Stomach (tissue), 9 donors: Measurements from ENCODE around the gene KY. TPM values are rescaled to one million over a fixed set of nuclear protein-coding genes. Genes with fewer than 3 reads are reported as not detected.

Experiments
- DNase-seq, 2 donors: peaks; one replicate each; pipeline versions ENCODE4 v3.0.0 to v3.0.0-alpha.2; 2013 to 2019
- H3K27ac ChIP-seq, 5 donors: fragments of 200-600 bp in 4 of 5; sonication (generic) in 4 of 5; one replicate each; pipeline ENCODE4 v1.5.1; 2013 to 2019; ENCODE audit warnings: mild to moderate bottlenecking in 1 of 5, moderate library complexity in 1 of 5
- H3K27me3 ChIP-seq, 3 donors: fragments of 200-600 bp; sonication (generic); one replicate each; pipeline ENCODE4 v1.5.1; 2017 to 2019; ENCODE audit warnings: mixed run types in 1 of 3
- H3K36me3 ChIP-seq, 4 donors: fragments of 200-600 bp; sonication (generic); 1 replicate in 3 of 4; 2 replicates in 1 of 4; pipeline ENCODE4 v1.5.1; 2016 to 2019
- H3K4me1 ChIP-seq, 4 donors: fragments of 200-600 bp; sonication (generic); one replicate each; pipeline ENCODE4 v1.5.1; 2016 to 2019
- H3K4me3 ChIP-seq, 4 donors: fragments of 200-600 bp; sonication (generic) in 3 of 4; one replicate each; pipeline ENCODE4 v1.5.1; 2016 to 2019; ENCODE audit warnings: mild to moderate bottlenecking in 1 of 4
- H3K9me3 ChIP-seq, 4 donors: fragments of 200-600 bp; sonication (generic); one replicate each; pipeline ENCODE4 v1.5.1; 2016 to 2019
- CTCF ChIP-seq, 7 experiments: fragments of 450-650 bp in 4 of 7; fragments of 200-600 bp in 3 of 7; sonication (generic) in 3 of 7; IDR thresholded peaks; one replicate each; pipeline ENCODE4 v1.5.1; 2016 to 2019; ENCODE audit warnings: antibody characterized with exemption in 7 of 7, control low read depth in 2 of 7, mild to moderate bottlenecking in 1 of 7
- EP300 ChIP-seq: sonication (generic); formaldehyde crosslinking; IDR thresholded peaks from one replicate; pipeline ENCODE4 v1.6.1; 2017; ENCODE audit warnings: antibody characterized with exemption
- POLR2A ChIP-seq, 4 donors: fragments of 450-650 bp; IDR thresholded peaks; one replicate each; pipeline ENCODE4 v1.6.1; 2016; ENCODE audit warnings: antibody characterized with exemption in 4 of 4, control low read depth in 2 of 4, mild to moderate bottlenecking in 1 of 4, moderate library complexity in 1 of 4
- POLR2AphosphoS5 ChIP-seq, 3 donors: sonication (generic); formaldehyde crosslinking; IDR thresholded peaks; one replicate each; pipeline ENCODE4 v1.6.1; 2016; ENCODE audit warnings: antibody characterized with exemption in 3 of 3
- WGBS, 5 donors: extraction: QIAGEN DNeasy Blood & Tissue Kit in 3 of 5; methylation state at CpG; one replicate each; pipeline versions ENCODE4 v1.1.5 to v1.1.7; 2013 to 2018; 5-methylcytosine and 5-hydroxymethylcytosine counted together
- intact Hi-C: fragments of 100-400 bp; cut with DNase I; formaldehyde crosslinking; loops from one replicate; pipeline ENCODE4 v1.15.1; 2023; ENCODE audit warnings: low total_unique reads
- polyA plus RNA-seq, 3 donors: library from polyadenylated mRNA; stranded (reverse); fragments of 200-250 nt; gene quantifications; one replicate each; pipeline ENCODE4 v1.2.3, GENCODE V29; 2013
- total RNA-seq, 5 donors: library from RNA; depleted of rRNA; stranded (reverse); fragments of >200 nt; gene quantifications; one replicate each; pipeline versions ENCODE4 v1.1.0 to v1.2.3, GENCODE V29; 2014 to 2016
- donor health status: healthy with polysubstance abuse.
- donor health status: Bipolar disorder and iron deficiency.
- donor health status: healthy.

Gene KY
- total and polyA plus RNA-seq, 8 donors, result 0.12 to 3.6 (median 0.31) TPM; not detected in 3

DNA sequence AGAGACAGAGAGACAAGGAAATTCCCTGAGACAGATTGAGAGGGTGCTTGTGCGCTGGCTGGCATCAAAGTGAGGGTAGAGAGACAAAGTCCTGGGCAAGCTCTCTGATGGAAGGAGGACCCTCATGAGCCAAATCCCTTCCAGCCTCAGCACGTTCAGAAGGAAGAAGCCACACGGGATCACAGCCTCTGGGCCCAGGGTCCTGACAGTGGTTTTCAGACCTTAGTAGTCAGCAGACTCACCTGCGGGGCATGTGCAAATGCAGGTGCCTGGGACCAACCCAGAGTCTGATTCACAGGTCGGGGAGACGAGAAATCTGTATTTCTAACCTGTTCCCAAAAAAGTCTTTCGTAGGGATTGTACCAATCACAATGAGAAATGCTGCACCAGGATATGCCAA is 15.2 kb upstream of the KY start:
- TF ChIP-seq EP300 (no peak), POLR2A (IDR thresholded peaks at IDR 0.05) (no peak), POLR2AphosphoS5 (IDR thresholded peaks at IDR 0.05) (no peak), CTCF (IDR thresholded peaks at IDR 0.05) (no peak)
- H3K36me3 ChIP-seq, result no peaks in the 10 kb centered on the region
- no peak for DNase-seq
- H3K9me3 ChIP-seq, result peaks cover 0 to 5% (median 0%) of the 10 kb centered on the region in 4 donors
- intact Hi-C loops, result no loop called here
- WGBS, 5 donors, result 84 to 89% (median 86%) methylated on average over 7 of the region's 7 CpGs
- H3K4me3 ChIP-seq, result no peak overlapping the region
- no peaks in the 10 kb centered on the region for H3K27me3 ChIP-seq
- no peaks in the 10 kb centered on the region for H3K4me1 ChIP-seq
- no peak overlapping the region for H3K27ac ChIP-seq

DNA sequence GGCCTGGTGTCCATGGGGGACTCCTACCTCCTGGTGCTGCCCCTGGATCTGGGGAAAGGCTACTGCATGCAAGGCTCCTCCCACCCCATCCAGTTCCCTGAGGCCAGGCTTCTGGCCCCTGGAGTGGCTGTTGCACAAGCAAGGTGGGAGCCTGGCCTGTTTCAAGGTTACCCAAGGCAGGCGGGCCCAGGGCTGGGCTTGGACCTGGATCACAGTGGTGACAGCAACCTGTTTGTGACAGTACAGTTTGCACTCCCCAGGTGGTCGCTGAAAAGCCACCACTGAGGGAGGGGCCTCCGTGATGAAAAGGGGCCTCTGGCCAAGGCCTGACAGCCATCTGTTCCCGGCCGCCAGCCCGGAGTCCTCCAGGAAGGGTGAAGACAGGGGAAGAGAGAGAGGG is 14.4 kb upstream of the KY start:
- H3K27ac ChIP-seq, result no peak overlapping the region
- no peak for DNase-seq
- TF ChIP-seq POLR2AphosphoS5 (IDR thresholded peaks at IDR 0.05) (no peak), EP300 (no peak), POLR2A (IDR thresholded peaks at IDR 0.05) (no peak), CTCF (IDR thresholded peaks at IDR 0.05) (no peak)
- peaks cover 0 to 5% (median 0%) of the 10 kb centered on the region in 4 donors for H3K9me3 ChIP-seq
- intact Hi-C loops, result no loop called here
- H3K27me3 ChIP-seq, result no peaks in the 10 kb centered on the region
- WGBS, 5 donors, result 56 to 75% (median 67%) methylated on average over 4 to 6 of the region's 6 CpGs
- no peaks in the 10 kb centered on the region for H3K36me3 ChIP-seq
- no peaks in the 10 kb centered on the region for H3K4me1 ChIP-seq
- H3K4me3 ChIP-seq, result no peak overlapping the region

DNA sequence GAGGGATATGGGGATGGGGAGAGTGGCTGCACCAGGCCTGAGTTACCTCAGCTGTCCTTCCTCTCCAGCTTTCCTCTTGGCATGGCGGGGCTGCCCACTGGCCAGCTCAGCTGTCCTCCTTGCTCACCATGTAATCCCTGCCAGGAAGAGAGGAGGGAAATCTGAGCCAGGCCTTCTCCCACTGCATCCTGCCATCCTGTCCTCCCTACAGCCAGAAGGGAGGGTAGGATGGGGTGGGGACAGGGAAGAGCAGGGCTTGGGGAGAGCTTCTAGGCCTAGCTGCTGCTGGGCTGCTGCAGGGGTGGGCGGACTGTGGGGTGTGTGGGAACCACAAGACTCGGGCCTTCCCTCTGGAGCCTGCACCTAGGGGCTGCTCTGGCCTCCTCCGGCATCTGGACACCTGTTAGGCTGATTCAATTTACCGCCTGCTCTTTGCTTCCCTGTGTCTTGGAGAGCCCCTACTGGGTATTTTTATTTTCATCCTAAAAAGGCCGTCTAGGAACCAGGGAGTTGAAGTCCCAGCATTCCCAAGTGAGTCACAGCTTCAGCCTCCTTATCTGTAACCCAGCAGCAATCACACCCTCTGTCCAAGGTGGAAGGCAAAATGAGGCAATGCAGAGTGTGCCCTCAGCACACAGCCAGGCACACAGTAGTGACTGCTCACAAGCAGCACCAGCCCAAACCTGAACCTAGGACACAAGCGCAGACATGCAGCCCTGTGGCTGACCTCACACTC is 13.1 kb upstream of the KY start:
- TF ChIP-seq POLR2AphosphoS5 (IDR thresholded peaks at IDR 0.05) (no peak), CTCF (IDR thresholded peaks at IDR 0.05) (no peak), EP300 (no peak), POLR2A (IDR thresholded peaks at IDR 0.05) (no peak)
- intact Hi-C loops, result no loop called here
- Histone ChIP-seq H3K4me1 (no peaks in the 10 kb centered on the region), H3K9me3 (peaks cover 0 to 5% (median 0%) of the 10 kb centered on the region in 4 donors), H3K4me3 (no peak overlapping the region), H3K27ac (peak overlapping the region in 1 of 5 donors; percentile 17), H3K27me3 (no peaks in the 10 kb centered on the region), H3K36me3 (no peaks in the 10 kb centered on the region)
- 66 to 85% (median 83%) methylated on average over 7 of the region's 7 CpGs for WGBS, 5 donors
- DNase-seq, result no peak

GRCh38 chr3:134660046-134660441 is 9.2 kb upstream of the KY start:
- Histone ChIP-seq H3K27me3 (no peaks in the 10 kb centered on the region), H3K27ac (no peak overlapping the region), H3K9me3 (peaks cover 0 to 5% (median 0%) of the 10 kb centered on the region in 4 donors), H3K4me1 (no peaks in the 10 kb centered on the region), H3K36me3 (no peaks in the 10 kb centered on the region), H3K4me3 (no peak overlapping the region)
- intact Hi-C loops, result no loop called here
- DNase-seq, result no peak
- TF ChIP-seq POLR2AphosphoS5 (IDR thresholded peaks at IDR 0.05) (no peak), POLR2A (IDR thresholded peaks at IDR 0.05) (no peak), EP300 (no peak), CTCF (IDR thresholded peaks at IDR 0.05) (no peak)
- WGBS, 5 donors, result 94 to 99% (median 96%) methylated on average over 5 of the region's 5 CpGs
